IPS-20b (cell line): Measurements from ENCODE around the gene SALL3.

ENCODE experiments used
- H3K27ac ChIP-seq: one replicate; pipeline ENCODE4 v1.5.1; 2013; ENCODE audit warnings: low read length
- H3K27me3 ChIP-seq: 2 replicates; pipeline ENCODE4 v1.6.1; 2013; ENCODE audit warnings: mild to moderate bottlenecking, low read length, inconsistent platforms; ENCODE audit not compliant: insufficient read depth
- H3K36me3 ChIP-seq: 2 replicates; pipeline ENCODE4 v1.6.1; 2013; ENCODE audit warnings: low read depth, mild to moderate bottlenecking, inconsistent platforms, low read length, moderate library complexity; ENCODE audit not compliant: insufficient read depth
- H3K4me1 ChIP-seq: 2 replicates; pipeline ENCODE4 v1.6.1; 2013; ENCODE audit warnings: mild to moderate bottlenecking, control low read depth, inconsistent platforms, low read length, moderate library complexity; ENCODE audit not compliant: insufficient read depth
- H3K4me3 ChIP-seq: 2 replicates; pipeline ENCODE4 v1.5.1; 2013; ENCODE audit warnings: mild to moderate bottlenecking, low read length, inconsistent platforms
- H3K9ac ChIP-seq: 2 replicates; pipeline ENCODE4 v1.6.1; 2013; ENCODE audit warnings: low read depth, mild to moderate bottlenecking, inconsistent platforms, low read length, moderate library complexity
- H3K9me3 ChIP-seq: 2 replicates; pipeline ENCODE4 v1.6.1; 2013; ENCODE audit warnings: mild to moderate bottlenecking, low read depth, low read length, inconsistent platforms; ENCODE audit not compliant: insufficient read depth

Gene SALL3

DNA sequence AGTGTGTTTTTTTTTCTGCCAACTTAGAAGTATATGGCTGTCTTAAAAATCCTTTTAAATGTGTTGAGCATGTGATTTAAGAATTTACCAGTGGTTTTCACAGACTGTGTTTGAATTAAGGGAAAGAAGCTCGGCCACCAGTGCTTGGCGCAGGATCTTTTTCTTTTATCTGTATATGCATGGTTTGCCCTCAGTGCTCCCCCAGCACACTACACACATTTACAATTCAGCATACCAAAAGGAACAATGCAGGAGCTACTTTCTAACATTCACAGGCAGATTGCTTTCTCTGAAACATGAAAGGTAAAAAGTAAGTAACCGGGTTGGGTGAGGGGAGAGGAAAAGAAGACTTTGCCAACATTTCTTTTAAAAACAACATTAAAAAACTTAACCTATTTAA, 3.9 kb downstream of the SALL3 start:
- Histone ChIP-seq H3K9me3 (no peaks in the 10 kb centered on the region), H3K27me3 (peaks cover 57% of the 10 kb centered on the region), H3K27ac (no peak overlapping the region), H3K36me3 (no peaks in the 10 kb centered on the region), H3K4me3 (peak overlapping the region; percentile 82), H3K4me1 (peaks cover 42% of the 10 kb centered on the region), H3K9ac (peak overlapping the region; percentile 83)

DNA sequence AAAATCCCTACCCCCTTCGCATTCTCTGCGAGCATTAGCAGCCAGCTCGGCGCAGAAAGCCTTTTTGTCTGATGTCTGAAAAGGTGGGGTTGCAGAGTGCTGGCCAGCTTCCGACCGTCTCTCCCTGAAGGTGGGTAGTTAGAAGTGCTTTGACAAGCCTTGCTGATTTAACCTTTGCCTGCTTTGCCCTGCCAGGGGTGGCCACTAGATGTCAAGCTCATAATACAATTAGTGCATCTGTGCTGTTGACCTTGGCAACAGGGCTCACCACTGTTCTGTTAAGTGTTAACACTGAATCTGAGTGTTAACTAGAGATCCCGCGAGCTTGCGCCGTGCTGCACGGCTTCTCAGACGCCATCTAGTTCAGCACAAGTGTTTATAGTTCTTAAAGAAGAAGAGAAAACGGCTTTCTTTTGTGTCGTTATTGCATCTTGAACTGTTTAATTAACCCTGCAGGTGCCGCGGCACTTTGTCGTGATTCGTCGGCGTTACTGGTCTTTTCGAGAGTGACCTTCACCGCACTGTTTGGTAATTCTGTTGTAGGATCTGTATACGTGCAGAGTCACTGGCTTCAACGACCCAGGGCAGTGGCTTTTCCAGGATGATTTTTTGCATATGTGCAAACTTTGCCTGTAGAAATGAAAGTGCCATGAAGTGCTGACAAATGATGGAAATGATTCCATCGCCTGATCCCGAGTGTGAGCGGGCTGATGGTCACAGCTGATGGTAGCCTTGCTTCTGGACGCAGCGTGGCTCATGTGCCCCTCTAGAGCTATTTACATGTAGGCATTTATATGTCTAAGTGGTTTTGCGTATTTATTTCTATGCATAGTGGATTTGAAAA, 5.5 kb downstream of the SALL3 start:
- Histone ChIP-seq H3K9ac (peak overlapping the region; percentile 33; the same call in 1 of the 2 replicates), H3K27ac (no peak overlapping the region), H3K27me3 (peaks cover 53% of the 10 kb centered on the region), H3K4me3 (peak overlapping the region; percentile 82), H3K36me3 (no peaks in the 10 kb centered on the region), H3K9me3 (no peaks in the 10 kb centered on the region), H3K4me1 (peaks cover 59% of the 10 kb centered on the region)

- Histone ChIP-seq H3K27ac (no peak overlapping the region), H3K9me3 (no peaks in the 10 kb centered on the region), H3K36me3 (no peaks in the 10 kb centered on the region), H3K4me3 (peak overlapping the region; percentile 82), H3K27me3 (peaks cover 48% of the 10 kb centered on the region), H3K4me1 (peaks cover 68% of the 10 kb centered on the region), H3K9ac (no peak overlapping the region)
Measured at GRCh38 chr18:78986018-78986481, 6.4 kb downstream of the SALL3 start.

GRCh38 chr18:78991446-78991845, 11.8 kb downstream of the SALL3 start:
- Histone ChIP-seq H3K36me3 (peaks cover 35% of the 10 kb centered on the region), H3K27ac (no peak overlapping the region), H3K4me3 (no peak overlapping the region), H3K9me3 (no peaks in the 10 kb centered on the region), H3K4me1 (peaks cover 45% of the 10 kb centered on the region), H3K27me3 (no peaks in the 10 kb centered on the region; the same call in 1 of the 2 replicates), H3K9ac (no peak overlapping the region)

DNA sequence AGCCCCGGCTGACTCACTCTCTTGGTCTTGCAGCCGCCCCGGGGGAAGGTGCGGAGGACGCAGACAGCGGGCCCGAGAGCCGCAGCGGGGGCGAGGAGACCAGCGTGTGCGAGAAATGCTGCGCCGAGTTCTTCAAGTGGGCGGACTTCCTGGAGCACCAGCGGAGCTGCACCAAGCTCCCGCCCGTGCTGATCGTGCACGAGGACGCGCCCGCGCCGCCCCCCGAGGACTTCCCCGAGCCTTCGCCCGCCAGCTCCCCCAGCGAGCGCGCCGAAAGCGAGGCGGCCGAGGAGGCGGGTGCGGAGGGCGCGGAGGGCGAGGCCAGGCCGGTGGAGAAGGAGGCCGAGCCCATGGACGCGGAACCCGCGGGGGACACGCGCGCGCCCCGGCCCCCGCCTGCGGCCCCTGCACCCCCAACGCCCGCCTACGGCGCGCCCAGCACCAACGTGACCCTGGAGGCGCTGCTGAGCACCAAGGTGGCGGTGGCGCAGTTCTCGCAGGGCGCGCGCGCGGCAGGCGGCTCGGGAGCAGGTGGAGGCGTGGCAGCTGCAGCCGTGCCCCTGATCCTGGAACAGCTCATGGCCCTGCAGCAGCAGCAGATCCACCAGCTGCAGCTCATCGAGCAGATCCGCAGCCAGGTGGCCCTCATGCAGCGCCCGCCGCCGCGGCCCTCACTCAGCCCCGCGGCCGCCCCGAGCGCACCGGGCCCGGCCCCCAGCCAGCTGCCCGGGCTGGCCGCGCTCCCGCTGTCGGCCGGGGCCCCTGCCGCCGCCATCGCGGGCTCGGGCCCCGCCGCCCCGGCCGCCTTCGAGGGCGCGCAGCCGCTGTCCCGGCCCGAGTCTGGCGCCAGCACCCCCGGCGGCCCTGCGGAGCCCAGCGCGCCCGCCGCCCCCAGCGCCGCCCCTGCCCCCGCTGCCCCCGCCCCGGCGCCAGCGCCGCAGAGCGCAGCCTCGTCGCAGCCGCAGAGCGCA, 12.7 kb downstream of the SALL3 start:
- no peak overlapping the region for H3K4me3 ChIP-seq
- H3K9me3 ChIP-seq = no peaks in the 10 kb centered on the region
- no peak overlapping the region for H3K9ac ChIP-seq
- H3K27ac ChIP-seq = no peak overlapping the region
- H3K4me1 ChIP-seq = peaks cover 38% of the 10 kb centered on the region
- H3K36me3 ChIP-seq = peaks cover 44% of the 10 kb centered on the region
- no peaks in the 10 kb centered on the region; the same call in 1 of the 2 replicates for H3K27me3 ChIP-seq

DNA sequence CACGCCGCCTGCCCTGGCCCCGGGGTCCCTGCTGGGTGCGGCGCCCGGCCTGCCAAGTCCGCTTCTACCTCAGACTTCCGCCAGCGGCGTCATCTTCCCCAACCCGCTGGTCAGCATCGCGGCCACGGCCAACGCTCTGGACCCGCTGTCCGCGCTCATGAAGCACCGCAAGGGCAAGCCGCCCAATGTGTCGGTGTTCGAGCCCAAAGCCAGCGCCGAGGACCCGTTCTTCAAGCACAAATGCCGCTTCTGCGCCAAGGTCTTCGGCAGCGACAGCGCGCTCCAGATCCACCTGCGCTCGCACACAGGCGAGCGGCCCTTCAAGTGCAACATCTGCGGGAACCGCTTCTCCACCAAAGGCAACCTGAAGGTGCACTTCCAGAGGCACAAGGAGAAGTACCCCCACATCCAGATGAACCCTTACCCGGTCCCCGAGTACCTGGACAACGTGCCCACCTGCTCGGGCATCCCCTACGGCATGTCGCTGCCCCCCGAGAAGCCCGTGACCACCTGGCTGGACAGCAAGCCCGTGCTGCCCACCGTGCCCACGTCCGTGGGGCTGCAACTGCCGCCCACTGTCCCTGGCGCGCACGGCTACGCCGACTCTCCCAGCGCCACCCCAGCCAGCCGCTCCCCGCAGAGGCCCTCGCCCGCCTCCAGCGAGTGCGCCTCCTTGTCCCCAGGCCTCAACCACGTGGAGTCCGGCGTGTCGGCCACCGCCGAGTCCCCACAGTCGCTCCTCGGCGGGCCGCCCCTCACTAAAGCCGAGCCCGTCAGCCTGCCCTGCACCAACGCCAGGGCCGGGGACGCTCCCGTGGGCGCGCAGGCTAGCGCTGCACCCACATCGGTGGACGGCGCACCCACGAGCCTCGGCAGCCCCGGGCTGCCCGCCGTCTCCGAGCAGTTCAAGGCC, 13.7 kb downstream of the SALL3 start:
- no peak overlapping the region for H3K9ac ChIP-seq
- peaks cover 54% of the 10 kb centered on the region for H3K36me3 ChIP-seq
- H3K27me3 ChIP-seq = no peaks in the 10 kb centered on the region
- H3K9me3 ChIP-seq = no peaks in the 10 kb centered on the region
- H3K4me1 ChIP-seq = peaks cover 28% of the 10 kb centered on the region
- no peak overlapping the region for H3K27ac ChIP-seq
- H3K4me3 ChIP-seq = no peak overlapping the region

- peaks cover 21% of the 10 kb centered on the region for H3K4me1 ChIP-seq
- no peak overlapping the region for H3K27ac ChIP-seq
- no peak overlapping the region for H3K9ac ChIP-seq
- H3K4me3 ChIP-seq = no peak overlapping the region
- H3K27me3 ChIP-seq = no peaks in the 10 kb centered on the region
- no peaks in the 10 kb centered on the region for H3K9me3 ChIP-seq
- H3K36me3 ChIP-seq = peaks cover 61% of the 10 kb centered on the region
Measured at GRCh38 chr18:78994000-78994399, 14.4 kb downstream of the SALL3 start.

GRCh38 chr18:78994531-78994930, 14.9 kb downstream of the SALL3 start:
- H3K4me1 ChIP-seq = peaks cover 16% of the 10 kb centered on the region
- no peaks in the 10 kb centered on the region for H3K27me3 ChIP-seq
- H3K4me3 ChIP-seq = no peak overlapping the region
- no peaks in the 10 kb centered on the region for H3K9me3 ChIP-seq
- H3K9ac ChIP-seq = no peak overlapping the region
- peaks cover 66% of the 10 kb centered on the region for H3K36me3 ChIP-seq
- no peak overlapping the region for H3K27ac ChIP-seq

DNA sequence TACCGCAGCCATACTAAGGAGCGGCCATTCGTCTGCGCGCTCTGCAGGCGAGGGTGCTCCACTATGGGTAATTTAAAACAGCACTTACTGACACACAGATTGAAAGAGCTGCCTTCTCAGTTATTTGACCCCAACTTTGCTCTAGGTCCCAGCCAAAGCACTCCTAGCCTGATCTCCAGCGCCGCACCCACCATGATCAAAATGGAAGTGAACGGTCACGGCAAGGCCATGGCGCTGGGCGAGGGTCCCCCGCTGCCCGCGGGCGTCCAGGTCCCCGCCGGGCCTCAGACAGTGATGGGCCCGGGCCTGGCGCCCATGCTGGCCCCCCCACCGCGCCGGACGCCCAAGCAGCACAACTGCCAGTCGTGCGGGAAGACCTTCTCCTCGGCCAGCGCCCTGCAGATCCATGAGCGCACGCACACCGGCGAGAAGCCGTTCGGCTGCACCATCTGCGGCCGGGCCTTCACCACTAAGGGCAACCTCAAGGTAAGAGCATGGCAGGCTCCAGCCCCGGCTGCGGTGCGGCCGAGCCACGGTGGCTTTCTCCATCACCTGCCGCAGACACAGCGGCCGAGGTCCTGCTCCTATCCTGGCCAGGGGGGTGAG, 15.5 kb downstream of the SALL3 start:
- no peaks in the 10 kb centered on the region for H3K27me3 ChIP-seq
- no peak overlapping the region for H3K9ac ChIP-seq
- H3K27ac ChIP-seq = no peak overlapping the region
- peaks cover 10% of the 10 kb centered on the region for H3K4me1 ChIP-seq
- H3K36me3 ChIP-seq = peaks cover 72% of the 10 kb centered on the region
- no peaks in the 10 kb centered on the region for H3K9me3 ChIP-seq
- H3K4me3 ChIP-seq = no peak overlapping the region

- Histone ChIP-seq H3K9ac (no peak overlapping the region), H3K4me3 (no peak overlapping the region), H3K36me3 (peaks cover 78% of the 10 kb centered on the region), H3K27me3 (no peaks in the 10 kb centered on the region), H3K27ac (no peak overlapping the region), H3K4me1 (peaks cover 2% of the 10 kb centered on the region; the same call in 1 of the 2 replicates), H3K9me3 (no peaks in the 10 kb centered on the region)
Measured at GRCh38 chr18:78995740-78996395, 16.2 kb downstream of the SALL3 start.
